Liver (tissue), 9 donors: Measurements from ENCODE around the gene SPSB2. TPM values are rescaled to one million over a fixed set of nuclear protein-coding genes. Genes with fewer than 3 reads are reported as not detected.

Source experiments
- DNase-seq: peaks from one replicate; pipeline ENCODE4 v3.0.0-alpha.2; 2017; ENCODE audit warnings: low spot score
- H3K27ac ChIP-seq, 2 donors: one replicate each; pipeline ENCODE4 v1.7.0; 2013; ENCODE audit warnings: inconsistent platforms in 2 of 2, low read length in 2 of 2, control low read depth in 1 of 2, low read depth in 1 of 2, mild to moderate bottlenecking in 1 of 2
- H3K27me3 ChIP-seq, 4 donors: one replicate each; pipeline versions ENCODE4 v1.6.1 to v1.7.0; 2013; ENCODE audit warnings: low read length in 3 of 4, inconsistent platforms in 1 of 4, mild to moderate bottlenecking in 1 of 4, moderate library complexity in 1 of 4; ENCODE audit not compliant: control insufficient read depth in 4 of 4, insufficient read depth in 4 of 4
- H3K36me3 ChIP-seq, 4 donors: one replicate each; pipeline versions ENCODE4 v1.6.1 to v1.7.0; 2013; ENCODE audit warnings: low read length in 3 of 4, mild to moderate bottlenecking in 3 of 4, low read depth in 1 of 4, moderate library complexity in 1 of 4; ENCODE audit not compliant: control insufficient read depth in 4 of 4, insufficient read depth in 3 of 4
- H3K4me1 ChIP-seq, 4 donors: one replicate each; pipeline versions ENCODE4 v1.6.1 to v1.7.0; 2013; ENCODE audit warnings: low read length in 3 of 4, mild to moderate bottlenecking in 3 of 4, moderate library complexity in 1 of 4; ENCODE audit not compliant: control insufficient read depth in 4 of 4, insufficient read depth in 4 of 4
- H3K4me3 ChIP-seq, 3 donors: one replicate each; pipeline versions ENCODE4 v1.6.1 to v1.7.0; 2013; ENCODE audit warnings: low read length in 3 of 3, control low read depth in 1 of 3, low read depth in 1 of 3, mild to moderate bottlenecking in 1 of 3
- H3K9ac ChIP-seq, 2 donors: one replicate each; pipeline ENCODE4 v1.7.0; 2013; ENCODE audit warnings: low read length in 2 of 2, mild to moderate bottlenecking in 2 of 2, moderate library complexity in 2 of 2, control low read depth in 1 of 2, low read depth in 1 of 2
- H3K9me3 ChIP-seq, 4 donors: one replicate each; pipeline versions ENCODE4 v1.6.1 to v1.7.0; 2013; ENCODE audit warnings: low read length in 3 of 4; ENCODE audit not compliant: control insufficient read depth in 4 of 4
- ATF3 ChIP-seq: IDR thresholded peaks from 2 replicates; pipeline ENCODE4 v1.6.1; 2016; ENCODE audit warnings: antibody characterized with exemption
- CTCF ChIP-seq: fragments of 150-350 bp; IDR thresholded peaks from 2 replicates; pipeline ENCODE4 v1.5.1; 2017; ENCODE audit warnings: improper control_type of control experiment, low read depth, low read length; ENCODE audit not compliant: missing input control
- EGR1 ChIP-seq, 2 donors: IDR thresholded peaks; 2 replicates each; pipeline ENCODE4 v1.6.1; 2016 to 2018; ENCODE audit warnings: antibody characterized with exemption in 2 of 2, low read depth in 2 of 2
- FOXA1 ChIP-seq: IDR thresholded peaks from 2 replicates; pipeline ENCODE4 v1.6.1; 2016; ENCODE audit warnings: antibody characterized with exemption
- FOXA2 ChIP-seq: IDR thresholded peaks from 2 replicates; pipeline ENCODE4 v1.6.1; 2016; ENCODE audit warnings: antibody characterized with exemption
- GABPA ChIP-seq, 2 donors: IDR thresholded peaks in 1 of 2; conservative IDR thresholded peaks in 1 of 2; 2 replicates each; pipeline ENCODE4 v1.6.1; 2016; ENCODE audit warnings: antibody characterized with exemption in 2 of 2, mild to moderate bottlenecking in 1 of 2, moderate library complexity in 1 of 2
- HNF4A ChIP-seq, 2 donors: conservative IDR thresholded peaks; 2 replicates each; pipeline ENCODE4 v1.6.1; 2016; ENCODE audit warnings: antibody characterized with exemption in 2 of 2, mild to moderate bottlenecking in 2 of 2
- HNF4G ChIP-seq: IDR thresholded peaks from 2 replicates; pipeline ENCODE4 v1.6.1; 2016; ENCODE audit warnings: antibody characterized with exemption
- JUND ChIP-seq, 2 donors: IDR thresholded peaks; 2 replicates each; pipeline ENCODE4 v1.6.1; 2016; ENCODE audit warnings: antibody characterized with exemption in 2 of 2
- MAX ChIP-seq: IDR thresholded peaks from 2 replicates; pipeline ENCODE4 v1.6.1; 2016; ENCODE audit warnings: antibody characterized with exemption
- NR2F2 ChIP-seq: IDR thresholded peaks from 2 replicates; pipeline ENCODE4 v1.6.1; 2016; ENCODE audit warnings: antibody characterized with exemption
- RAD21 ChIP-seq, 2 donors: IDR thresholded peaks; 2 replicates each; pipeline ENCODE4 v1.6.1; 2016; ENCODE audit warnings: antibody characterized with exemption in 2 of 2, mild to moderate bottlenecking in 2 of 2
- REST ChIP-seq: IDR thresholded peaks from 2 replicates; pipeline ENCODE4 v1.6.1; 2016; ENCODE audit warnings: antibody characterized with exemption, mild to moderate bottlenecking
- RXRA ChIP-seq, 2 donors: IDR thresholded peaks; 2 replicates each; pipeline ENCODE4 v1.6.1; 2017 to 2018; ENCODE audit warnings: antibody characterized with exemption in 2 of 2, mild to moderate bottlenecking in 1 of 2
- SP1 ChIP-seq: IDR thresholded peaks from 2 replicates; pipeline ENCODE4 v1.6.1; 2018; ENCODE audit warnings: antibody characterized with exemption, mild to moderate bottlenecking
- TAF1 ChIP-seq: conservative IDR thresholded peaks from 2 replicates; pipeline ENCODE4 v1.6.1; 2016; ENCODE audit warnings: antibody characterized with exemption, mild to moderate bottlenecking
- YY1 ChIP-seq: IDR thresholded peaks from 2 replicates; pipeline ENCODE4 v1.6.1; 2016; ENCODE audit warnings: antibody characterized with exemption, mild to moderate bottlenecking
- WGBS: extraction: QIAGEN DNeasy Blood & Tissue Kit; methylation state at CpG from one replicate; pipeline ENCODE4 v1.1.7; 2013; 5-methylcytosine and 5-hydroxymethylcytosine counted together
- polyA plus RNA-seq, 2 donors: library from polyadenylated mRNA; stranded (reverse) in 1 of 2; unstranded in 1 of 2; fragments of 200-250 nt in 1 of 2; fragments of >200 nt in 1 of 2; fragmentation: Nextera tagmentation in 1 of 2; extraction: Ambion mirVana in 1 of 2; gene quantifications; one replicate each; pipeline versions ENCODE4 v1.2.1 to v1.2.3, GENCODE V29; 2013 to 2015
- total RNA-seq, 2 donors: library from RNA; depleted of rRNA; stranded (reverse); fragments of >200 nt; gene quantifications; one replicate each; pipeline ENCODE4 v1.2.3, GENCODE V29; 2014
- TF ChIP-seq, protein P1 (sequence below): IDR thresholded peaks from 2 replicates; pipeline ENCODE4 v1.6.1; 2016; ENCODE audit warnings: antibody characterized with exemption
- donor health status: healthy.
- donor health status: healthy.
- donor health status: healthy.
- donor health status: healthy.
- donor health status: healthy.

Gene SPSB2
- total and polyA plus RNA-seq, 4 donors, result 3.2 to 4.6 (median 4.1) TPM

DNA sequence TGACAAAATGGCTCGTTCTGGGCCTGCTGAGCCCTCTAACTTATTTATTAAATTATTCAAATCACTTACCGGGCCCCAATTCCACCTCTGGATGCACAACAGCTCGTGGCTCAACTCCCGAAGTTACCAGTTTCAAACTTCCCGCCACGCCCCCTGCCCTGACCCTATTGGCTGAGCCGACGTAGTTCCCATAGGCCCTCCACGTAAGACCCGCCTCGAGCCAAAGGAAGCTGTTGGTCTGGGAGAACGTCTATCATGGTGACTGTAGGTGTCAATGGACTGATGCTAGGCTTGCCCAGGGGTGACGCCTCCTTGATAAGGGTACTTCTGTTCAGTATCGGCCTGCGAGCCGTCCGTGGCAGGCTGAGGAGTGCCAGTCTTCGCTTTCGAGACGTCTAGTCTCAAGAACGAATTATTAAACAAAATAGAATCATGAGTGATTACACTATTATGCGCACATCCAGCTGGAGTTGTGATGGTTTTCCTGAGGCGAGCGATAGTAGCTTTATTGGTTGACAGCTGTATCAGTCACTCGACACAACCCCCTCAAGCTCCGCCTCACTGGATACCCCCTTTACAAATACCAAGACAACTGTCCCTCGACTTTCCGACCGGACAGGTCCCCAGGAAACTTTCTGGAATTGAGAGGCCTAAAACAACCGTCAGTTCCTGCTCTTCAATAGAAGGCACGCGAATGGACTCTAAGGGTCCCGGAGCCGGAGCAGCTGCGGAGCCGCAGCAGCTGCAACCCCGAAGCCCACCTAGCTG, 21.8 kb downstream of the SPSB2 start, which contains the start of gene CDCA3:
TSS of gene CDCA3 (minus strand) at position 134 of the 768 bp plus-strand sequence. CDS start 334 bp downstream, outside the sequence.
- H3K27me3 ChIP-seq, result no peaks in the 10 kb centered on the region

More for the DNA sequence above, 21.8 kb downstream of the SPSB2 start, which contains the start of gene CDCA3:
- Histone ChIP-seq H3K4me1 (peaks cover 7 to 23% (median 13%) of the 10 kb centered on the region in 4 donors), H3K36me3 (peaks cover 0 to 9% (median 7%) of the 10 kb centered on the region in 4 donors), H3K9me3 (no peaks in the 10 kb centered on the region), H3K27ac (peak within 1 kb of the TSS; percentile 90 to 98), H3K4me3 (peak within 1 kb of the TSS; percentile 79 to 99 (median 79)), H3K9ac (peak within 1 kb of the TSS; percentile 77 to 87)
- TF ChIP-seq MAX (no peak), EGR1 (IDR thresholded peaks at IDR 0.05; ENCODE audit: low read depth in 2 of 2) (no peak), ATF3 (peak; percentile 9), JUND (IDR thresholded peaks at IDR 0.05) (peak in 1 of 2 donors; percentile 52), SP1 (peak; percentile 99), REST (no peak), NR2F2 (peak; percentile 47), CTCF (peak; percentile 3), TAF1 (peak; percentile 88), RXRA (IDR thresholded peaks at IDR 0.05) (peak; percentile 63 to 73), GABPA (IDR thresholded peaks at IDR 0.05 in 1 of 2, conservative IDR thresholded peaks at IDR 0.05 in 1 of 2) (peak in 1 of 2 donors; percentile 12), FOXA1 (no peak), HNF4A (conservative IDR thresholded peaks at IDR 0.05) (no peak), FOXA2 (no peak), HNF4G (no peak), YY1 (no peak), RAD21 (IDR thresholded peaks at IDR 0.05) (no peak)
- TF ChIP-seq, protein P1, sequence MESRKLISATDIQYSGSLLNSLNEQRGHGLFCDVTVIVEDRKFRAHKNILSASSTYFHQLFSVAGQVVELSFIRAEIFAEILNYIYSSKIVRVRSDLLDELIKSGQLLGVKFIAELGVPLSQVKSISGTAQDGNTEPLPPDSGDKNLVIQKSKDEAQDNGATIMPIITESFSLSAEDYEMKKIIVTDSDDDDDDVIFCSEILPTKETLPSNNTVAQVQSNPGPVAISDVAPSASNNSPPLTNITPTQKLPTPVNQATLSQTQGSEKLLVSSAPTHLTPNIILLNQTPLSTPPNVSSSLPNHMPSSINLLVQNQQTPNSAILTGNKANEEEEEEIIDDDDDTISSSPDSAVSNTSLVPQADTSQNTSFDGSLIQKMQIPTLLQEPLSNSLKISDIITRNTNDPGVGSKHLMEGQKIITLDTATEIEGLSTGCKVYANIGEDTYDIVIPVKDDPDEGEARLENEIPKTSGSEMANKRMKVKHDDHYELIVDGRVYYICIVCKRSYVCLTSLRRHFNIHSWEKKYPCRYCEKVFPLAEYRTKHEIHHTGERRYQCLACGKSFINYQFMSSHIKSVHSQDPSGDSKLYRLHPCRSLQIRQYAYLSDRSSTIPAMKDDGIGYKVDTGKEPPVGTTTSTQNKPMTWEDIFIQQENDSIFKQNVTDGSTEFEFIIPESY, result no peak
- peak; percentile 96 for DNase-seq
- under 1% methylated on average over 37 of the region's 37 CpGs for WGBS
